GM13976 (cell line): ENCODE measurements around the gene HECA.
"Not testable (repeated sequence)": the region's sequence is repeated elsewhere in the genome, so short reads cannot be mapped to it uniquely, and the experiment has no call there.

Experiments used
- DNase-seq: peaks from one replicate; pipeline ENCODE4 v3.0.0; 2012; ENCODE audit warnings: low spot score
- in situ Hi-C: fragments of 300-500 bp; cut with MboI; formaldehyde crosslinking; loops from one replicate; pipeline ENCODE4 v1.12.0; 2022; ENCODE audit warnings: low sequenced_read_pairs, mixed read lengths, inconsistent platforms; ENCODE audit not compliant: unreplicated experiment
- TF ChIP-seq, protein P1 (sequence below): IDR thresholded peaks from 2 replicates; pipeline ENCODE4 v1.5.1; 2012; ENCODE audit warnings: borderline replicate concordance, mild to moderate bottlenecking; ENCODE audit not compliant: insufficient read depth; ENCODE audit errors: extremely low read depth, missing control alignments, control extremely low read depth

HECA gene

GRCh38 chr6:139134064-139134395 lies 850 bp upstream of the HECA start:
- in situ Hi-C loops, result no loop called here
- no peak for DNase-seq
- TF ChIP-seq, protein P1, sequence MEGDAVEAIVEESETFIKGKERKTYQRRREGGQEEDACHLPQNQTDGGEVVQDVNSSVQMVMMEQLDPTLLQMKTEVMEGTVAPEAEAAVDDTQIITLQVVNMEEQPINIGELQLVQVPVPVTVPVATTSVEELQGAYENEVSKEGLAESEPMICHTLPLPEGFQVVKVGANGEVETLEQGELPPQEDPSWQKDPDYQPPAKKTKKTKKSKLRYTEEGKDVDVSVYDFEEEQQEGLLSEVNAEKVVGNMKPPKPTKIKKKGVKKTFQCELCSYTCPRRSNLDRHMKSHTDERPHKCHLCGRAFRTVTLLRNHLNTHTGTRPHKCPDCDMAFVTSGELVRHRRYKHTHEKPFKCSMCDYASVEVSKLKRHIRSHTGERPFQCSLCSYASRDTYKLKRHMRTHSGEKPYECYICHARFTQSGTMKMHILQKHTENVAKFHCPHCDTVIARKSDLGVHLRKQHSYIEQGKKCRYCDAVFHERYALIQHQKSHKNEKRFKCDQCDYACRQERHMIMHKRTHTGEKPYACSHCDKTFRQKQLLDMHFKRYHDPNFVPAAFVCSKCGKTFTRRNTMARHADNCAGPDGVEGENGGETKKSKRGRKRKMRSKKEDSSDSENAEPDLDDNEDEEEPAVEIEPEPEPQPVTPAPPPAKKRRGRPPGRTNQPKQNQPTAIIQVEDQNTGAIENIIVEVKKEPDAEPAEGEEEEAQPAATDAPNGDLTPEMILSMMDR, result no peak

GRCh38 chr6:139135578-139136545 lies 982 bp downstream of the HECA start:
- in situ Hi-C loops, result loop anchor here (5.0 kb wide), 1 partner anchor 216 kb away; no protein-coding TSS in a partner anchor
- TF ChIP-seq, protein P1, result no peak
- DNase-seq, result peak; percentile 57

DNA sequence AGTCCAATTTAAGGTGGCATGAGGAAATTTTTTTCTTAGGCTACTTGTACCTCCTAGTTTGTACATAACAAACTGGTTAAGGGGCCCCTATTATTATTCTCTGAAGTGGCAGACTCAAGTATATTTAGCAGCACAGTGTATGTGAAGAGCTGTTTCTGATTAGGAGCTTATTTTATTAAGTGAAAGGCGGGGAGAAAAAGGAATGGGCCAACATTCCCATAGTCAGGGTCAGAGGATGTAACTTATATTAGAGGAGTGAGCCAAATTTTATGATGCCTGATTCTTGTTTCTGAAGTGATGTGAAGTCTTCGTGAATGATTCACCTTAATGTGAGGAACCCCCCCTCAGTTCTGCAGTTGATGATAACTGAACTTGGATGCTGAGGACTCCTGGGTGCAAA lies 2.8 kb downstream of the HECA start:
- TF ChIP-seq, protein P1, result no peak
- in situ Hi-C loops, result loop anchor here (5.0 kb wide), 1 partner anchor 215 kb away; no protein-coding TSS in a partner anchor
- no peak for DNase-seq

GRCh38 chr6:139140854-139141253 lies 6.0 kb downstream of the HECA start:
- DNase-seq, in situ Hi-C loops: not testable (repeated sequence)

DNA sequence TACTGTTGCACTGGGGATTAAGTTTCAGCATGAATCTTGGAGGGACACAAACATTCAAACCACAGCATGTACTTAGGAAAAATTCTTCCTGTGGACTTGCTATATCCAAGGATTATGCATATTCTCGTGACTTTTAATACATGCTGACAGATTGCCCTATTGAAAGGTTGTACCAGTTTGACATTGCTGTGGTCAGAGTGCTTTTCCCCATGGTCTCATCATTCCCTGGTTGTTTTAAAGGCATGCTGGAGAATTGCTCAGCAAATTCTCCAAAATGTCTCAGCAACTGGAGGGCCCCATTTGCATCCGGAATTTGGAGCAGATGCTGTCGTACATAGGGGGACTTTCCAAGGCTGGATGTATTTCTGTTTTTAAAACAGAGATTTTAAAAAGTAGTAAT lies 7.4 kb downstream of the HECA start:
- TF ChIP-seq, protein P1, result no peak
- in situ Hi-C loops, result no loop called here
- no peak for DNase-seq

DNA sequence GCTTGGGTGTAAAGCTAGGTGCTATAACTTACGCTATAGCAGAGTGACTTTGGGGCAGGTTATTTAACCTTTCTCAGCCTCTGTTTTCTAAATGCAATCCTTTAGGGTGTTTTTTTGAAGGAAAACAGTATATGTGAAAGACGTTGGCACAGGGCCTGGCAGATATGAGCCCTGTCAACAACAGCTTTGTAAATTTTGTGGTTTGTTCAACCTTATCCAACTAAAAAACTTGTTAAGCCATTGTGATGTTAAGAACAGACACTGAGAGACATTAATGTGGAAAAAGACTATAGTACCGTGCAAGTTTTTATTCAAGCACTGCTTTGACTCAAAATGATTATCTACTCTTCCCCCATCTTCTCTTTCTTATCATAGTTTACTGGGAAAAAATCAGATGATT lies 8.2 kb downstream of the HECA start:
- TF ChIP-seq, protein P1, result no peak
- no peak for DNase-seq
- in situ Hi-C loops, result no loop called here

DNA sequence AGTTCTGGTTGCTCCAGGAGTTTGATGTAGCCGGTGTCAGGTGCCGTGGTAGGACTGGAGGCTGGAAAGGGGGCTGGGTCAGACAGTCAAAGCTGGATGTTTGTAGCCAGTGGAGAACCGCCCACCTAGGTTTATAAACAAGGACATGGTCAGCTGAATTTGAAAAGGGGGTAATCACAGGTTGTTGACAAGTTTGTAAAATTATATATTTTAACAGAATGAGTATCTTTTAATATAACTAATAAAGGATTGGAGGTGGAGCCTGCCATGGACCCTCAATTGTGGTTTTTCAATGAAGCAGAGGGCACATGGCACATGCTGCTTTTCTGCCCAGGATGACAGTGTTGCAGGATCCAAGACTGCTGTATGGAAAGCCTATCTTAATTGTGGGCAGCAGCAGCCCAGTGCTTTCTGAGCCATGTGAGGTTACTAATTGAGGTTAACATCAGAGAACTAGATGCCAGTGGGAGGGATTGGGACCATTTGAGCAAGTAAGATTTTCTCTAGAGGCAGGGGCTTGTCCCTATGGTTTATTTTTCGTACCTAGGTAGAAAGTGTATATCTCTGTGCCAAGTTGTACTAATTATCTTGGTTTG lies 9.7 kb downstream of the HECA start:
- in situ Hi-C loops, result no loop called here
- no peak for DNase-seq
- TF ChIP-seq, protein P1, result no peak
